Sigmoid colon (tissue), 7 donors: ENCODE data around the gene ACOT7. TPM values are rescaled to one million over a fixed set of nuclear protein-coding genes. Genes with fewer than 3 reads are reported as not detected.

Experiments
- DNase-seq: peaks from one replicate; pipeline ENCODE4 v3.0.0-alpha.2; 2019
- H3K27ac ChIP-seq, 4 donors: fragments of 200-600 bp; sonication (generic); one replicate each; pipeline ENCODE4 v1.5.1; 2016 to 2019; ENCODE audit warnings: mild to moderate bottlenecking in 1 of 4
- H3K27me3 ChIP-seq, 3 donors: fragments of 200-600 bp; sonication (generic); one replicate each; pipeline ENCODE4 v1.5.1; 2019; ENCODE audit warnings: mild to moderate bottlenecking in 1 of 3
- H3K36me3 ChIP-seq, 4 donors: fragments of 200-600 bp; sonication (generic); one replicate each; pipeline ENCODE4 v1.5.1; 2016 to 2019
- H3K4me1 ChIP-seq, 4 donors: fragments of 200-600 bp; sonication (generic); one replicate each; pipeline ENCODE4 v1.5.1; 2017 to 2019
- H3K4me3 ChIP-seq, 4 donors: fragments of 200-600 bp; sonication (generic); one replicate each; pipeline ENCODE4 v1.5.1; 2017 to 2019; ENCODE audit warnings: mild to moderate bottlenecking in 2 of 4, moderate library complexity in 1 of 4
- H3K9me3 ChIP-seq, 4 donors: fragments of 200-600 bp in 3 of 4; sonication (generic) in 3 of 4; one replicate each; pipeline versions ENCODE4 v1.5.1 to v1.6.1; 2013 to 2019
- EP300 ChIP-seq, 4 donors: sonication (generic); formaldehyde crosslinking; IDR thresholded peaks; one replicate each; pipeline ENCODE4 v1.6.1; 2017; ENCODE audit warnings: antibody characterized with exemption in 4 of 4
- POLR2A ChIP-seq, 2 donors: fragments of 450-650 bp; IDR thresholded peaks; one replicate each; pipeline ENCODE4 v1.6.1; 2016; ENCODE audit warnings: antibody characterized with exemption in 2 of 2, mild to moderate bottlenecking in 2 of 2, moderate library complexity in 2 of 2
- POLR2AphosphoS5 ChIP-seq, 4 donors: sonication (generic); formaldehyde crosslinking; IDR thresholded peaks; one replicate each; pipeline ENCODE4 v1.6.1; 2017; ENCODE audit warnings: antibody characterized with exemption in 4 of 4
- WGBS, 2 donors: extraction: QIAGEN DNeasy Blood & Tissue Kit; methylation state at CpG; one replicate each; pipeline ENCODE4 v1.1.7; 2013; 5-methylcytosine and 5-hydroxymethylcytosine counted together
- intact Hi-C: fragments of 100-400 bp; cut with DNase I; formaldehyde crosslinking; loops from one replicate; pipeline ENCODE4 v1.15.1; 2023
- polyA plus RNA-seq, 3 donors: library from polyadenylated mRNA; stranded (reverse); fragments of 200-250 nt; gene quantifications; one replicate each; pipeline ENCODE4 v1.2.3, GENCODE V29; 2013
- total RNA-seq, 4 donors: library from RNA; depleted of rRNA; stranded (reverse); fragments of >200 nt; gene quantifications; one replicate each; pipeline ENCODE4 v1.1.0, GENCODE V29; 2016
- TF ChIP-seq, protein P1 (sequence below), 4 experiments: fragments of 450-650 bp in 3 of 4; fragments of 200-600 bp in 1 of 4; IDR thresholded peaks; one replicate each; pipeline ENCODE4 v1.5.1; 2016 to 2019; ENCODE audit warnings: antibody characterized with exemption in 4 of 4, mild to moderate bottlenecking in 3 of 4, moderate library complexity in 2 of 4
- donor health status: healthy with polysubstance abuse.
- donor health status: Bipolar disorder and iron deficiency.
- donor health status: healthy.

ACOT7 gene
- total and polyA plus RNA-seq, 7 donors, result 17.9 to 81.0 (median 26.5) TPM

DNA sequence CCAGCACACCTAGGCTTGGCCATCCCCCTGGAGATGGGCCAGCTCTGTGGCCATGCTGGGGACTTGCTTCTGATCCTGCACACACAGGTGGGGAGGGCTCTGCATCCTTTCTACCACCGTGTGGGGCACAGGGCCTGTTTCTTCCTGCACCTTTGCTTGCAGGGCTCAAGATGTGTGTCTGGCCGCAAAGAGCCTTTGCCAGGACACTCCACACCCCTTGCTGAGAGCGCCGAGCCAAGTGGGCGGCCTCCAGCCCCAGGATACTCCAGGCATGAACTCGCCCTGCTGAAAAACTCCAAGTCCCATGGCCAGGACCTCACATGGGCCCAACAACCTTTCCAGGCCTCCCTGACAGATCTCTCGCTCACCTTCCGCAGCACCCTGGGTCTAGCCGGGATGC is 121.1 kb downstream of the ACOT7 start:
- no peaks in the 10 kb centered on the region for H3K27me3 ChIP-seq
- no peak for DNase-seq
- no peaks in the 10 kb centered on the region for H3K36me3 ChIP-seq
- no peaks in the 10 kb centered on the region for H3K9me3 ChIP-seq
- no peak for TF ChIP-seq POLR2AphosphoS5 (IDR thresholded peaks at IDR 0.05)
- TF ChIP-seq POLR2A (IDR thresholded peaks at IDR 0.05), result no peak
- TF ChIP-seq EP300 (IDR thresholded peaks at IDR 0.05), result no peak
- TF ChIP-seq, protein P1, sequence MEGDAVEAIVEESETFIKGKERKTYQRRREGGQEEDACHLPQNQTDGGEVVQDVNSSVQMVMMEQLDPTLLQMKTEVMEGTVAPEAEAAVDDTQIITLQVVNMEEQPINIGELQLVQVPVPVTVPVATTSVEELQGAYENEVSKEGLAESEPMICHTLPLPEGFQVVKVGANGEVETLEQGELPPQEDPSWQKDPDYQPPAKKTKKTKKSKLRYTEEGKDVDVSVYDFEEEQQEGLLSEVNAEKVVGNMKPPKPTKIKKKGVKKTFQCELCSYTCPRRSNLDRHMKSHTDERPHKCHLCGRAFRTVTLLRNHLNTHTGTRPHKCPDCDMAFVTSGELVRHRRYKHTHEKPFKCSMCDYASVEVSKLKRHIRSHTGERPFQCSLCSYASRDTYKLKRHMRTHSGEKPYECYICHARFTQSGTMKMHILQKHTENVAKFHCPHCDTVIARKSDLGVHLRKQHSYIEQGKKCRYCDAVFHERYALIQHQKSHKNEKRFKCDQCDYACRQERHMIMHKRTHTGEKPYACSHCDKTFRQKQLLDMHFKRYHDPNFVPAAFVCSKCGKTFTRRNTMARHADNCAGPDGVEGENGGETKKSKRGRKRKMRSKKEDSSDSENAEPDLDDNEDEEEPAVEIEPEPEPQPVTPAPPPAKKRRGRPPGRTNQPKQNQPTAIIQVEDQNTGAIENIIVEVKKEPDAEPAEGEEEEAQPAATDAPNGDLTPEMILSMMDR (IDR thresholded peaks at IDR 0.05), result no peak
- intact Hi-C loops, result no loop called here
- peaks cover 0 to 50% (median 34%) of the 10 kb centered on the region in 4 donors for H3K4me1 ChIP-seq
- 62 to 81% methylated on average over 9 of the region's 9 CpGs for WGBS, 2 donors
- H3K27ac ChIP-seq, result peak overlapping the region in 3 of 4 donors; percentile 7 to 55 (median 15)
- no peak overlapping the region for H3K4me3 ChIP-seq

DNA sequence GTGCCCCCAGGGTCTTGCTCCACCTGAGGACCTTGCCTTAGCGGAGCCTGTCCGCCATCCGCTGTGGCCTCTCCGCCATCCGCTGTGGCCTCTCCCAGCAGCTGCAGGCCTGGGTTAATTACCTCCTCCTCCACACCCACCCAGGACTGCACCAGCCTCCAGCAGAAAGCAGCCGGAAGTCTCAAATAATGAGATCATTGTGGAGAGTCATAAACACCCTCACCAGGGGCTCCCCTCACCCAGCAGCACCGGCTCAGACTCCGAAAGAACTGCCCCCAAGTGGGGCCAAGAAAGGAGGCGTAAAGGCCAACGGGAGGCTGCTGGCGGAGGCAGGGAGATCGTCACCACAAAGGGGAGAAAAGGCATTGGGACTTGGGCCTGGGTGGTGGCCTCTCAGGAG is 122.0 kb downstream of the ACOT7 start:
- intact Hi-C loops, result no loop called here
- TF ChIP-seq EP300 (IDR thresholded peaks at IDR 0.05) (no peak), POLR2AphosphoS5 (IDR thresholded peaks at IDR 0.05) (no peak), POLR2A (IDR thresholded peaks at IDR 0.05) (no peak)
- TF ChIP-seq, protein P1 (IDR thresholded peaks at IDR 0.05), result no peak
- Histone ChIP-seq H3K36me3 (no peaks in the 10 kb centered on the region), H3K9me3 (no peaks in the 10 kb centered on the region), H3K27me3 (no peaks in the 10 kb centered on the region), H3K27ac (no peak overlapping the region), H3K4me1 (peaks cover 0 to 43% (median 28%) of the 10 kb centered on the region in 4 donors), H3K4me3 (no peak overlapping the region)
- no peak for DNase-seq
- WGBS, 2 donors, result 15 to 60% methylated on average over 12 of the region's 12 CpGs

- peaks cover 0 to 37% (median 22%) of the 10 kb centered on the region in 4 donors for H3K4me1 ChIP-seq
- TF ChIP-seq POLR2AphosphoS5 (IDR thresholded peaks at IDR 0.05), result no peak
- TF ChIP-seq POLR2A (IDR thresholded peaks at IDR 0.05), result no peak
- TF ChIP-seq EP300 (IDR thresholded peaks at IDR 0.05), result no peak
- TF ChIP-seq, protein P1 (IDR thresholded peaks at IDR 0.05), result no peak
- 35 to 56% methylated on average over 4 of the region's 4 CpGs for WGBS, 2 donors
- intact Hi-C loops, result no loop called here
- no peak for DNase-seq
- no peaks in the 10 kb centered on the region for H3K27me3 ChIP-seq
- H3K9me3 ChIP-seq, result no peaks in the 10 kb centered on the region
- H3K27ac ChIP-seq, result no peak overlapping the region
- no peaks in the 10 kb centered on the region for H3K36me3 ChIP-seq
- H3K4me3 ChIP-seq, result no peak overlapping the region
Observed at GRCh38 chr1:6271006-6271405, 122.6 kb downstream of the ACOT7 start.

GRCh38 chr1:6270401-6270800 is 123.2 kb downstream of the ACOT7 start:
- 11 to 60% methylated on average over 8 of the region's 8 CpGs for WGBS, 2 donors
- peak overlapping the region in 2 of 4 donors; percentile 27 to 32 for H3K27ac ChIP-seq
- H3K27me3 ChIP-seq, result no peaks in the 10 kb centered on the region
- no peak for DNase-seq
- no peaks in the 10 kb centered on the region for H3K36me3 ChIP-seq
- TF ChIP-seq EP300 (IDR thresholded peaks at IDR 0.05) (no peak), POLR2AphosphoS5 (IDR thresholded peaks at IDR 0.05) (no peak), POLR2A (IDR thresholded peaks at IDR 0.05) (no peak)
- TF ChIP-seq, protein P1 (IDR thresholded peaks at IDR 0.05), result no peak
- intact Hi-C loops, result no loop called here
- no peak overlapping the region for H3K4me3 ChIP-seq
- no peaks in the 10 kb centered on the region for H3K9me3 ChIP-seq
- peaks cover 0 to 34% (median 18%) of the 10 kb centered on the region in 4 donors for H3K4me1 ChIP-seq
